Gastrocnemius medialis (tissue), 4 donors: ENCODE data around the gene PLA2G1B.

Experiments used
- POLR2A ChIP-seq, 2 donors: fragments of 450-650 bp; IDR thresholded peaks; one replicate each; pipeline ENCODE4 v1.6.1; 2017; ENCODE audit warnings: antibody characterized with exemption in 2 of 2, mild to moderate bottlenecking in 2 of 2, moderate library complexity in 2 of 2
- TF ChIP-seq, protein P1 (sequence below), 5 experiments: fragments of 450-650 bp in 3 of 5; fragments of 200-600 bp in 2 of 5; sonication (generic) in 2 of 5; IDR thresholded peaks in 4 of 5; conservative IDR thresholded peaks in 1 of 5; 1 replicate in 4 of 5; 2 replicates in 1 of 5; pipeline ENCODE4 v1.5.1; 2016 to 2019; ENCODE audit warnings: antibody characterized with exemption in 5 of 5, mild to moderate bottlenecking in 3 of 5, moderate library complexity in 3 of 5

DNA sequence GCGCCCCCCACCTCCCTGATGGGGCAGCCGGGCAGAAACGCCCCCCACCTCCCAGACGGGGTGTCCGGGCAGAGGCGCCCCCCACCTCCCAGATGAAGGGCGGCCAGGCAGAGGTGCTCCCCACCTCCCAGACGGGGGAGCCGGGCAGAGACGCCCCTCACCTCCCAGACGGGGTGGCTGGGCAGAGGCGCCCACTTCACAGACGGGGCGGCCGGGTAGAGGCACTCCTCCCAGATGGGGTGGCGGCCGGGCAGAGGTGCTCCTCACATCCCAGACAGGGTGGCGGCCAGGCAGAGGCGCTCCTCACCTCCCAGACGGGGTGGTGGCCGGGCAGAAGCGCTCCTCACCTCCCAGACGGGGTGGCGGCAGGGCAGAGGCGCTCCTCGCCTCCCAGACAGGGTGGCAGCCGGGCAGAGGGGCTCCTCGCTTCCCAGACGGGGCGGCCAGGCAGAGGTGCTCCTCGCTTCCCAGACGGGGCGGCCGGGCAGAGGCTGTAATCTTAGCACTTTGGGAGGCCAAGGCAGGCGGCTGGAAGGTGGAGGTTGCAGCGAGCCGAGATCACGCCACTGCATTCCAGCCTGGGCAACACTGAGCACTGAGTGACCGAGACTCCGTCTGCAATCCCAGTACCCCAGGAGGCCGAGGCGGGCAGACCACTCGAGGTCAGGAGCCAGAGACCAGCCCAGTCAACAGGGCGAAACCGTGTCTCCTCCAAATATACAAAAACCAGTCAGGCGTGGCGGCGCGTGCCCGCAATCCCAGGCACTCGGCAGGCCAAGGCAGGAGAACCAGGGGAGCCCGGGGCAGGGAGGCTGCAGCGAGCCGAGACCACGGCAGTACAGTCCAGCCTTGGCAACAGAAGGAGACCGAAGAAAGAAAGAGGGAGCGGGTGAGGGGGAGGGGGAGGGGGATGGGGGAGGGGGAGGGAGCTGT, 49.2 kb downstream of the PLA2G1B start:
- TF ChIP-seq, protein P1, sequence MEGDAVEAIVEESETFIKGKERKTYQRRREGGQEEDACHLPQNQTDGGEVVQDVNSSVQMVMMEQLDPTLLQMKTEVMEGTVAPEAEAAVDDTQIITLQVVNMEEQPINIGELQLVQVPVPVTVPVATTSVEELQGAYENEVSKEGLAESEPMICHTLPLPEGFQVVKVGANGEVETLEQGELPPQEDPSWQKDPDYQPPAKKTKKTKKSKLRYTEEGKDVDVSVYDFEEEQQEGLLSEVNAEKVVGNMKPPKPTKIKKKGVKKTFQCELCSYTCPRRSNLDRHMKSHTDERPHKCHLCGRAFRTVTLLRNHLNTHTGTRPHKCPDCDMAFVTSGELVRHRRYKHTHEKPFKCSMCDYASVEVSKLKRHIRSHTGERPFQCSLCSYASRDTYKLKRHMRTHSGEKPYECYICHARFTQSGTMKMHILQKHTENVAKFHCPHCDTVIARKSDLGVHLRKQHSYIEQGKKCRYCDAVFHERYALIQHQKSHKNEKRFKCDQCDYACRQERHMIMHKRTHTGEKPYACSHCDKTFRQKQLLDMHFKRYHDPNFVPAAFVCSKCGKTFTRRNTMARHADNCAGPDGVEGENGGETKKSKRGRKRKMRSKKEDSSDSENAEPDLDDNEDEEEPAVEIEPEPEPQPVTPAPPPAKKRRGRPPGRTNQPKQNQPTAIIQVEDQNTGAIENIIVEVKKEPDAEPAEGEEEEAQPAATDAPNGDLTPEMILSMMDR (IDR thresholded peaks at IDR 0.05 in 4 of 5, conservative IDR thresholded peaks at IDR 0.05 in 1 of 5) = no peak
- TF ChIP-seq POLR2A (IDR thresholded peaks at IDR 0.05) = no peak
